Measurements from ENCODE around the gene USP1. TPM values are rescaled to one million over a fixed set of nuclear protein-coding genes. Genes with fewer than 3 reads are reported as not detected.

The USP1 gene
- total and polyA plus RNA-seq, 2 donors (not counting 3 experiments of a cell fraction or from before 2014, with no cell fraction given), result 7.0 to 38.4 TPM

GRCh38 chr1:62462370-62462769 is 25.5 kb downstream of the USP1 start:
- no peak overlapping the region for H3K27ac ChIP-seq (ENCODE audit: insufficient read depth, low read depth, low read length)
- H3K4me2 ChIP-seq (ENCODE audit: insufficient read depth, low read length), result no peak overlapping the region
- peaks cover 0 to 2% of the 10 kb centered on the region in 2 experiments for H3K36me3 ChIP-seq (ENCODE audit: control insufficient read depth in 2 of 2, extremely low read depth in 1 of 2, insufficient read depth in 2 of 2, low read length in 2 of 2)
- H3K27me3 ChIP-seq (ENCODE audit: control insufficient read depth in 2 of 2, insufficient read depth in 2 of 2, low read length in 2 of 2), result no peaks in the 10 kb centered on the region
- no peak for TF ChIP-seq MAX (IDR thresholded peaks at IDR 0.05; ENCODE audit: insufficient read depth, insufficient read length)
- no peak for TF ChIP-seq GATA2 (IDR thresholded peaks at IDR 0.05; ENCODE audit: insufficient read depth, insufficient read length, low read depth, low read length)
- no peak for TF ChIP-seq EZH2 (IDR thresholded peaks at IDR 0.05; ENCODE audit: borderline replicate concordance, low read depth, low read length, severe bottlenecking)
- no peak for TF ChIP-seq POLR2AphosphoS5 (IDR thresholded peaks at IDR 0.05; ENCODE audit: insufficient read depth, low read depth, low read length)
- no peak for TF ChIP-seq FOS (IDR thresholded peaks at IDR 0.05; ENCODE audit: borderline replicate concordance, insufficient read depth, low read length)
- no peak for TF ChIP-seq JUN (IDR thresholded peaks at IDR 0.05; ENCODE audit: borderline replicate concordance, insufficient read depth, insufficient read length, low read depth)
- TF ChIP-seq POLR2A (IDR thresholded peaks at IDR 0.05; ENCODE audit: low read depth, low read length), result no peak
- no peak for TF ChIP-seq CTCF (IDR thresholded peaks at IDR 0.05; ENCODE audit: extremely low read depth in 1 of 2, insufficient read depth in 1 of 2, low read depth in 1 of 2, low read length in 2 of 2)
- TF ChIP-seq MYC (IDR thresholded peaks at IDR 0.05; ENCODE audit: low read depth, low read length), result no peak
- FAIRE-seq (no peak), DNase-seq (ENCODE audit: low read depth, low spot score) (no peak)
- no peak overlapping the region for H2AFZ ChIP-seq (ENCODE audit: low read depth, low read length)
- H3K9ac ChIP-seq (replicated peaks; ENCODE audit: extremely low read depth, insufficient read depth, low read length), result no peak overlapping the region
- ChIA-PET CTCF (no interaction called here), POLR2A (no interaction called here)
- H4K20me1 ChIP-seq (replicated peaks; ENCODE audit: control insufficient read depth, extremely low read depth, insufficient read depth, low read length), result no peaks in the 10 kb centered on the region
- no peaks in the 10 kb centered on the region for H3K4me1 ChIP-seq (ENCODE audit: control insufficient read depth, extremely low read depth, insufficient read depth, low read length)
- dilution Hi-C loops (cut with MboI; ENCODE audit: extremely low pct_ligation_motif_present, low sequenced_read_pairs), result no loop called here
- no peak overlapping the region for H3K4me3 ChIP-seq (replicated peaks in 1 of 3; ENCODE audit: insufficient read depth in 1 of 3, low read depth in 1 of 3, low read length in 3 of 3)
- H3K9me3 ChIP-seq (replicated peaks; ENCODE audit: control insufficient read depth, insufficient read depth, low read length), result no peaks in the 10 kb centered on the region
- no peaks in the 10 kb centered on the region for H3K9me1 ChIP-seq (replicated peaks; ENCODE audit: control insufficient read depth, extremely low read depth, insufficient read depth, low read length)
- no peaks in the 10 kb centered on the region for H3K79me2 ChIP-seq (ENCODE audit: control insufficient read depth, insufficient read depth, low read length)
- intact Hi-C loops (cut with micrococcal nuclease), result no loop called here
- no TSS peak for BruUV-seq (replicated peaks)
